AG04449 (cell line): ENCODE results near the gene BLOC1S4.

Experiments used
- CTCF ChIA-PET: fragments of 350-600 bp; formaldehyde crosslinking; extraction: SDS; loops from one replicate; lab custom pipeline; 2021; ENCODE audit warnings: antibody characterized with exemption; lab: Yijun Ruan, JAX
- POLR2A ChIA-PET: fragments of 400-600, 350-600 bp; formaldehyde crosslinking; extraction: SDS; loops from one replicate; lab custom pipeline; 2020; ENCODE audit warnings: antibody characterized with exemption, inconsistent platforms; lab: Yijun Ruan, JAX
- DNase-seq: peaks from one replicate; pipeline ENCODE4 v3.0.0-alpha.2; 2010; ENCODE audit warnings: low read depth, low spot score
- H3K4me3 ChIP-seq: 2 replicates; pipeline ENCODE4 v1.5.1; 2011; ENCODE audit warnings: low read depth, mild to moderate bottlenecking, control low read depth, low read length
- TF ChIP-seq, protein P1 (sequence below): IDR thresholded peaks from one replicate; pipeline ENCODE4 v1.5.1; 2011; ENCODE audit warnings: mild to moderate bottlenecking, moderate library complexity, low read length, control low read depth, inconsistent platforms; ENCODE audit not compliant: insufficient read depth; ENCODE audit errors: missing control alignments

Gene BLOC1S4

GRCh38 chr4:6695660-6696610 is 20.0 kb upstream of the BLOC1S4 start:
- CTCF ChIA-PET: no interaction called here
- TF ChIP-seq, protein P1, sequence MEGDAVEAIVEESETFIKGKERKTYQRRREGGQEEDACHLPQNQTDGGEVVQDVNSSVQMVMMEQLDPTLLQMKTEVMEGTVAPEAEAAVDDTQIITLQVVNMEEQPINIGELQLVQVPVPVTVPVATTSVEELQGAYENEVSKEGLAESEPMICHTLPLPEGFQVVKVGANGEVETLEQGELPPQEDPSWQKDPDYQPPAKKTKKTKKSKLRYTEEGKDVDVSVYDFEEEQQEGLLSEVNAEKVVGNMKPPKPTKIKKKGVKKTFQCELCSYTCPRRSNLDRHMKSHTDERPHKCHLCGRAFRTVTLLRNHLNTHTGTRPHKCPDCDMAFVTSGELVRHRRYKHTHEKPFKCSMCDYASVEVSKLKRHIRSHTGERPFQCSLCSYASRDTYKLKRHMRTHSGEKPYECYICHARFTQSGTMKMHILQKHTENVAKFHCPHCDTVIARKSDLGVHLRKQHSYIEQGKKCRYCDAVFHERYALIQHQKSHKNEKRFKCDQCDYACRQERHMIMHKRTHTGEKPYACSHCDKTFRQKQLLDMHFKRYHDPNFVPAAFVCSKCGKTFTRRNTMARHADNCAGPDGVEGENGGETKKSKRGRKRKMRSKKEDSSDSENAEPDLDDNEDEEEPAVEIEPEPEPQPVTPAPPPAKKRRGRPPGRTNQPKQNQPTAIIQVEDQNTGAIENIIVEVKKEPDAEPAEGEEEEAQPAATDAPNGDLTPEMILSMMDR: no peak
- no peak for DNase-seq
- no peak overlapping the region for H3K4me3 ChIP-seq
- POLR2A ChIA-PET: no interaction called here

- ChIA-PET CTCF (no interaction called here), POLR2A (no interaction called here)
- TF ChIP-seq, protein P1: no peak
Observed at GRCh38 chr4:6696611-6697010, 19.4 kb upstream of the BLOC1S4 start.

GRCh38 chr4:6697131-6697530 is 18.8 kb upstream of the BLOC1S4 start:
- TF ChIP-seq, protein P1: no peak

More at GRCh38 chr4:6696611-6697010, 19.4 kb upstream of the BLOC1S4 start:
- H3K4me3 ChIP-seq: no peak overlapping the region
- no peak for DNase-seq

GRCh38 chr4:6699388-6699787 is 16.6 kb upstream of the BLOC1S4 start:
- POLR2A ChIA-PET: no interaction called here
- TF ChIP-seq, protein P1: no peak
- no peak for DNase-seq
- CTCF ChIA-PET: no interaction called here
- H3K4me3 ChIP-seq: no peak overlapping the region

More at GRCh38 chr4:6697131-6697530, 18.8 kb upstream of the BLOC1S4 start:
- no peak for DNase-seq
- no peak overlapping the region for H3K4me3 ChIP-seq
- CTCF ChIA-PET: no interaction called here
- POLR2A ChIA-PET: no interaction called here

GRCh38 chr4:6699903-6700302 is 16.1 kb upstream of the BLOC1S4 start:
- ChIA-PET POLR2A (no interaction called here), CTCF (no interaction called here)
- no peak overlapping the region for H3K4me3 ChIP-seq
- TF ChIP-seq, protein P1: no peak
- DNase-seq: no peak

DNA sequence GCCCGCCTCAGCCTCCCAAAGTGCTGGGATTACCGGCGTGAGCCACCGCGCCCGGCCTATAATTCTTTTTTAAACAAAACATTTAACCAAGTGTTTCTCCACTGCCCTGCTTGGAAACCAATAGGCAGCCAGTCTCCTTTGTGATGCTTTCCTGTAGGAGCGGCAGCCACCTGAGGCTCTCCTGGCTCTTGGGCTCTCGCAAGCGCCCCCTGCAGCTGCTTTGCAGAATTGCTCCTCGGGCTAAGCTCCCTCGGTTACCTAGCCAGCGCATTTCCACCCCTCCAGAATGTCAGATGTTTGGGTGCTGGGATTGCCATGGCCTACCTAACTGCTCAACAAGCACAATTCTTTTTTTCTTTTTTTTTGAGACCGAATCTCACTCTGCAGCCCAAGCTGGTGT is 14.6 kb upstream of the BLOC1S4 start:
- H3K4me3 ChIP-seq: no peak overlapping the region
- no peak for DNase-seq
- TF ChIP-seq, protein P1: peak; percentile 16
- ChIA-PET POLR2A (no interaction called here), CTCF (interaction anchor here (0.7 to 0.9 kb wide), 2 partner anchors 15 to 104 kb away, joined by 3 read pairs; no protein-coding TSS in a partner anchor)
